ENCODE measurements around the gene ZFAND6. TPM values are rescaled to one million over a fixed set of nuclear protein-coding genes. Genes with fewer than 3 reads are reported as not detected.
"Not testable (repeated sequence)": the region's sequence is repeated elsewhere in the genome, so short reads cannot be mapped to it uniquely, and the experiment has no call there.

The ZFAND6 gene
- total RNA-seq, 1 experiment from 2014 or later: 89.7 TPM

DNA sequence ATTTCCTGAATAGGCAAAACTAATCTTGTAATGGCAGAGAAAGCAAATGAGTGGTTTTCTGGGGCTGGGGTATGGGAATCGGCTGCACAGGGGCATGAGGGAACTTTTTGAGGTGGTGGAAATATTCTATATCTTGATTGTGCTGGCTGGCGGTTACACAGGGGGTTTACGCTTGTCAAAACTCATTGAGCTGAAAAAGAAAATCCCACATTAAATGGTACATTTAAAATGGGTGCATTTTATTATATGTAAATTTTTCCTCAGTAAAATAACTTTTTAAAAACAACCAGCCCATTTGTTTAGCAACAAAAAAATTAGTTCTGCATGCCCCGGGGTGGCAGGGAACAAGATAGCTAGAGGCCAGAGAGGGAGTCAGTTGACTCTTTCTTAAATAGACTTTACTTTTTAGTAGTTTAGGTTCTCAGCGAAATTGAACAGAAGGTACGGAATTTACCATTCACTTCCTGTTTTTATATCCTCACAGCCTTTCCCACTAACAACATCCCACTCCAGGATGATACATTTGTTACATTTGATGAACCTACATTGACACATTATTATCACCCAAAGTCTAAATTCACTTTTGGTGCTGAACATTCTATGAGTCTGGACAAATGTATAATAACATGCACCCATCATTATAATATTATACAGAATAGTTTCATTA lies 47.3 kb upstream of the ZFAND6 start:
- Histone ChIP-seq H3K4me1 (ENCODE audit: insufficient read depth, low read length) (no peaks in the 10 kb centered on the region), H2AK5ac (ENCODE audit: insufficient read length, low read length) (no peak overlapping the region), H3K4me2 (ENCODE audit: insufficient read depth, insufficient read length, low read length) (no peak overlapping the region), H3K27ac (ENCODE audit: insufficient read length, low read depth, low read length) (no peak overlapping the region), H2BK12ac (ENCODE audit: insufficient read length, low read depth, low read length) (no peak overlapping the region), H3K56ac (ENCODE audit: insufficient read length, low read depth, low read length) (no peak overlapping the region), H2BK15ac (ENCODE audit: low read depth, low read length) (no peak overlapping the region), H3K9ac (ENCODE audit: extremely low read depth, insufficient read length, low read length) (no peak overlapping the region), H4K5ac (ENCODE audit: insufficient read length, low read depth, low read length) (no peak overlapping the region), H3K18ac (ENCODE audit: insufficient read length, low read depth, low read length) (no peak overlapping the region), H3K4ac (ENCODE audit: low read depth, low read length) (no peak overlapping the region), H3T11ph (ENCODE audit: low read length) (no peak overlapping the region), H4K8ac (replicated peaks; ENCODE audit: insufficient read length, low read depth, low read length) (no peak overlapping the region), H3K79me1 (ENCODE audit: insufficient read depth, low read depth, low read length, poor library complexity, severe bottlenecking) (no peaks in the 10 kb centered on the region), H4K20me1 (ENCODE audit: control insufficient read depth, insufficient read depth, insufficient read length) (no peaks in the 10 kb centered on the region), H4K91ac (ENCODE audit: insufficient read length, low read depth, low read length) (no peak overlapping the region), H3K27me3 (ENCODE audit: insufficient read depth, low read length) (no peaks in the 10 kb centered on the region), H3K23me2 (ENCODE audit: insufficient read length, low read depth, low read length, poor library complexity, severe bottlenecking) (no peaks in the 10 kb centered on the region), H3K9me3 (ENCODE audit: control insufficient read depth, low read depth, low read length) (no peaks in the 10 kb centered on the region), H2BK120ac (ENCODE audit: low read depth, low read length, poor library complexity, severe bottlenecking) (no peak overlapping the region), H3K23ac (ENCODE audit: insufficient read length, low read depth, low read length) (no peak overlapping the region), H3K14ac (ENCODE audit: insufficient read depth, low read length) (no peak overlapping the region), H2BK5ac (ENCODE audit: insufficient read length, low read length) (no peak overlapping the region), H2AFZ (ENCODE audit: low read length) (no peak overlapping the region), H2BK20ac (ENCODE audit: low read depth, low read length, poor library complexity, severe bottlenecking) (no peak overlapping the region), H3K79me2 (ENCODE audit: insufficient read depth, low read length) (no peaks in the 10 kb centered on the region)
- H3K27ac Mint-ChIP-seq: no peak overlapping the region; a peak in 2 of 7 replicates
- no peak for DNase-seq
- H3K36me3 Mint-ChIP-seq (ENCODE audit: insufficient read depth in 1 of 3, low read depth in 3 of 3): no peaks in the 10 kb centered on the region; a peak in 1 of 7 replicates
- H3K4me3 Mint-ChIP-seq: no peak overlapping the region
- no peaks in the 10 kb centered on the region; a peak in 1 of 4 replicates for H3K4me1 Mint-ChIP-seq
- peaks cover 3% of the 10 kb centered on the region in 2 experiments; a peak in 4 of 5 replicates for H3K9me3 Mint-ChIP-seq
- TF ChIP-seq, protein P1, sequence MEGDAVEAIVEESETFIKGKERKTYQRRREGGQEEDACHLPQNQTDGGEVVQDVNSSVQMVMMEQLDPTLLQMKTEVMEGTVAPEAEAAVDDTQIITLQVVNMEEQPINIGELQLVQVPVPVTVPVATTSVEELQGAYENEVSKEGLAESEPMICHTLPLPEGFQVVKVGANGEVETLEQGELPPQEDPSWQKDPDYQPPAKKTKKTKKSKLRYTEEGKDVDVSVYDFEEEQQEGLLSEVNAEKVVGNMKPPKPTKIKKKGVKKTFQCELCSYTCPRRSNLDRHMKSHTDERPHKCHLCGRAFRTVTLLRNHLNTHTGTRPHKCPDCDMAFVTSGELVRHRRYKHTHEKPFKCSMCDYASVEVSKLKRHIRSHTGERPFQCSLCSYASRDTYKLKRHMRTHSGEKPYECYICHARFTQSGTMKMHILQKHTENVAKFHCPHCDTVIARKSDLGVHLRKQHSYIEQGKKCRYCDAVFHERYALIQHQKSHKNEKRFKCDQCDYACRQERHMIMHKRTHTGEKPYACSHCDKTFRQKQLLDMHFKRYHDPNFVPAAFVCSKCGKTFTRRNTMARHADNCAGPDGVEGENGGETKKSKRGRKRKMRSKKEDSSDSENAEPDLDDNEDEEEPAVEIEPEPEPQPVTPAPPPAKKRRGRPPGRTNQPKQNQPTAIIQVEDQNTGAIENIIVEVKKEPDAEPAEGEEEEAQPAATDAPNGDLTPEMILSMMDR (conservative IDR thresholded peaks at IDR 0.05): no peak
- H3K27me3 Mint-ChIP-seq (ENCODE audit: low read depth): peaks cover 2% of the 10 kb centered on the region; the same call in 1 of the 2 replicates
- whole genome bisulfite sequencing (ENCODE audit: extremely low coverage, insufficient read length, low lambda C conversion rate): no CpG with 5 or more reads among the region's 6 CpGs

GRCh38 chr15:80014186-80014585 lies 45.3 kb upstream of the ZFAND6 start:
- not testable (repeated sequence) for H3K79me1 ChIP-seq (ENCODE audit: insufficient read depth, low read depth, low read length, poor library complexity, severe bottlenecking); H2AK5ac ChIP-seq (ENCODE audit: insufficient read length, low read length); H3K4me3 Mint-ChIP-seq; H3T11ph ChIP-seq (ENCODE audit: low read length); H3K9me3 Mint-ChIP-seq; H3K79me2 ChIP-seq (ENCODE audit: insufficient read depth, low read length); H3K36me3 Mint-ChIP-seq (ENCODE audit: insufficient read depth in 1 of 3, low read depth in 3 of 3); H4K8ac ChIP-seq (replicated peaks; ENCODE audit: insufficient read length, low read depth, low read length); H3K56ac ChIP-seq (ENCODE audit: insufficient read length, low read depth, low read length); H3K27me3 ChIP-seq (ENCODE audit: insufficient read depth, low read length); H3K4me1 Mint-ChIP-seq; H3K27me3 Mint-ChIP-seq (ENCODE audit: low read depth); H3K18ac ChIP-seq (ENCODE audit: insufficient read length, low read depth, low read length); H3K23me2 ChIP-seq (ENCODE audit: insufficient read length, low read depth, low read length, poor library complexity, severe bottlenecking); DNase-seq; H3K4me2 ChIP-seq (ENCODE audit: insufficient read depth, insufficient read length, low read length); H2BK5ac ChIP-seq (ENCODE audit: insufficient read length, low read length); H4K5ac ChIP-seq (ENCODE audit: insufficient read length, low read depth, low read length); H3K9me3 ChIP-seq (ENCODE audit: control insufficient read depth, low read depth, low read length); H3K4me1 ChIP-seq (ENCODE audit: insufficient read depth, low read length); H2BK20ac ChIP-seq (ENCODE audit: low read depth, low read length, poor library complexity, severe bottlenecking); H3K14ac ChIP-seq (ENCODE audit: insufficient read depth, low read length); H3K27ac Mint-ChIP-seq; H3K23ac ChIP-seq (ENCODE audit: insufficient read length, low read depth, low read length); H3K4ac ChIP-seq (ENCODE audit: low read depth, low read length); H2BK12ac ChIP-seq (ENCODE audit: insufficient read length, low read depth, low read length); H3K27ac ChIP-seq (ENCODE audit: insufficient read length, low read depth, low read length); H2AFZ ChIP-seq (ENCODE audit: low read length); H2BK120ac ChIP-seq (ENCODE audit: low read depth, low read length, poor library complexity, severe bottlenecking); H4K91ac ChIP-seq (ENCODE audit: insufficient read length, low read depth, low read length); H3K9ac ChIP-seq (ENCODE audit: extremely low read depth, insufficient read length, low read length); H4K20me1 ChIP-seq (ENCODE audit: control insufficient read depth, insufficient read depth, insufficient read length); H2BK15ac ChIP-seq (ENCODE audit: low read depth, low read length)
- no CpG with 5 or more reads among the region's 7 CpGs for WGBS (ENCODE audit: extremely low coverage, insufficient read length, low lambda C conversion rate)

Data from H9 (cell line).